K562 (cell line): ENCODE measurements around the gene TMEM129. TPM values are rescaled to one million over a fixed set of nuclear protein-coding genes. Genes with fewer than 3 reads are reported as not detected.

Source experiments
- ARHGAP35 ChIP-seq: fragments of 450-650 bp; IDR thresholded peaks from 2 replicates; pipeline ENCODE4 v1.6.1; 2018; ENCODE audit not compliant: partially characterized antibody
- CBFA2T3 ChIP-seq: fragments of 450-650 bp; IDR thresholded peaks from 2 replicates; pipeline ENCODE4 v1.6.1; 2017
- CREB3L1 ChIP-seq: fragments of 450-650 bp; IDR thresholded peaks from 2 replicates; pipeline ENCODE4 v1.6.1; 2014; ENCODE audit warnings: low read depth, mild to moderate bottlenecking, moderate library complexity, borderline replicate concordance
- PHB2 ChIP-seq: fragments of 450-650 bp; IDR thresholded peaks from 2 replicates; pipeline ENCODE4 v1.6.1; 2017; ENCODE audit warnings: low read depth
- POLR2H ChIP-seq: IDR thresholded peaks from 2 replicates; pipeline ENCODE4 v1.6.1; 2016; ENCODE audit warnings: missing genetic modification characterization, low read depth, mild to moderate bottlenecking, control low read depth, missing compliant biosample characterization, moderate library complexity
- POU5F1 ChIP-seq: fragments of 150-350 bp; IDR thresholded peaks from 2 replicates; pipeline ENCODE4 v1.6.1; 2014; ENCODE audit warnings: borderline replicate concordance, low read length, low read depth, mild to moderate bottlenecking; ENCODE audit not compliant: partially characterized antibody
- RAD21 ChIP-seq, 2 experiments: fragments of 250-450 bp in 1 of 2; fragments of 450-650 bp in 1 of 2; sonication (Bioruptor Pico) in 1 of 2; formaldehyde crosslinking in 1 of 2; IDR thresholded peaks in 1 of 2; conservative IDR thresholded peaks in 1 of 2; 2 replicates each; pipeline versions ENCODE4 v1.4.0 to v1.8.0; 2020 to 2022; ENCODE audit warnings: mild to moderate bottlenecking in 2 of 2, moderate library complexity in 1 of 2
- RBFOX2 ChIP-seq: fragments of 200-400 bp; formaldehyde crosslinking; IDR thresholded peaks from 2 replicates; pipeline ENCODE4 v1.6.1; 2017; ENCODE audit warnings: low read depth, mild to moderate bottlenecking, low read length, moderate library complexity
- SMC3 ChIP-seq: conservative IDR thresholded peaks from 2 replicates; pipeline ENCODE4 v1.6.1; 2011; ENCODE audit warnings: low read depth, low read length, improper control_type of control experiment; ENCODE audit not compliant: insufficient read depth
- THAP7 ChIP-seq: fragments of 250-450 bp; sonication (Bioruptor Pico); IDR thresholded peaks from 2 replicates; pipeline ENCODE4 v1.5.0; 2021
- U2AF2 ChIP-seq: fragments of 200-400 bp; formaldehyde crosslinking; optimal IDR thresholded peaks from 2 replicates; pipeline ENCODE3; 2017; ENCODE audit warnings: low read depth, mild to moderate bottlenecking, low read length
- ZNF232 ChIP-seq: sonication (generic); formaldehyde crosslinking; IDR thresholded peaks from 2 replicates; pipeline ENCODE4 v1.8.0; 2022; ENCODE audit warnings: mild to moderate bottlenecking, missing genetic modification reagents
- ZNF561 ChIP-seq: fragments of 450-650 bp; formaldehyde crosslinking; conservative IDR thresholded peaks from 2 replicates; pipeline ENCODE4 v1.4.0; 2020; ENCODE audit warnings: mild to moderate bottlenecking, moderate library complexity
- ZNF592 ChIP-seq: fragments of 450-650 bp; IDR thresholded peaks from 2 replicates; pipeline ENCODE4 v1.6.1; 2017; ENCODE audit warnings: antibody characterized with exemption, mild to moderate bottlenecking
- ZNF609 ChIP-seq: sonication (generic); formaldehyde crosslinking; IDR thresholded peaks from 2 replicates; pipeline ENCODE4 v1.8.1; 2023; ENCODE audit warnings: missing genetic modification reagents, mild to moderate bottlenecking, borderline replicate concordance
- ZNF75A ChIP-seq: fragments of 450-650 bp; formaldehyde crosslinking; IDR thresholded peaks from 2 replicates; pipeline ENCODE4 v1.4.0; 2020; ENCODE audit warnings: mild to moderate bottlenecking
- polyA plus RNA-seq, 8 experiments: library from polyadenylated mRNA; depleted of rRNA in 4 of 8; stranded (reverse) in 5 of 8; unstranded in 3 of 8; fragments of >200 nt; fragmentation: Nextera tagmentation in 2 of 8; fragmentation: Illumina TruSeq in 1 of 8; extraction: Ambion mirVana in 2 of 8; extraction: Trizol in 1 of 8; gene quantifications; 2 replicates each; pipeline versions ENCODE4 v1.2.1 to v1.2.3, GENCODE V29; 2011 to 2014; ENCODE audit warnings: inconsistent platforms in 1 of 8, missing spikeins in 1 of 8
- total RNA-seq, 7 experiments: library from RNA; depleted of rRNA in 6 of 7; stranded (reverse); fragments of >200 nt in 6 of 7; fragmentation: Illumina TruSeq in 2 of 7; extraction: Trizol in 2 of 7; gene quantifications; 2 replicates each; pipeline versions ENCODE4 v1.2.1 to v1.2.3, GENCODE V29; 2011 to 2021; ENCODE audit warnings: low replicate concordance in 1 of 7

TMEM129 gene
- total and polyA plus RNA-seq, 9 of the 15 experiments (the other 6 are each of a cell fraction or from before 2014, with no cell fraction given), result 0.34 to 47.2 (median 18.8) TPM

- TF ChIP-seq THAP7 (CRISPR knock-in tag) (no peak), ZNF561 (CRISPR knock-in tag) (no peak), RAD21 (CRISPR knock-in tag; conservative IDR thresholded peaks at IDR 0.05 in 1 of 2, IDR thresholded peaks at IDR 0.05 in 1 of 2) (0 out of 4 replicates have a peak, but pooled peaks of 1 of the 2 experiments have one; percentile 12), POU5F1 (no peak), PHB2 (no peak), ZNF609 (CRISPR knock-in tag) (no peak), RBFOX2 (peak; percentile 40; the same call in 1 of the 2 replicates), ZNF232 (no peak), CBFA2T3 (no peak), ZNF592 (peak; percentile 46), SMC3 (no peak), CREB3L1 (no peak), U2AF2 (no peak), ZNF75A (CRISPR knock-in tag) (0 out of 2 replicates have a peak, but pooled peaks have one; percentile 26), ARHGAP35 (no peak), POLR2H (no peak)
Measured at GRCh38 chr4:1752284-1753041, 31.3 kb upstream of the TMEM129 start (continued).
